GM18870 (cell line): ENCODE results near the gene SBF2.
"Not testable (repeated sequence)": the region's sequence is repeated elsewhere in the genome, so short reads cannot be mapped to it uniquely, and the experiment has no call there.

ENCODE experiments used
- ATAC-seq: cut with Tn5 transposase; IDR thresholded peaks from one replicate; pipeline ENCODE4 v1.9.1; 2021; ENCODE audit warnings: moderate library complexity; ENCODE audit not compliant: unreplicated experiment

SBF2 gene

DNA sequence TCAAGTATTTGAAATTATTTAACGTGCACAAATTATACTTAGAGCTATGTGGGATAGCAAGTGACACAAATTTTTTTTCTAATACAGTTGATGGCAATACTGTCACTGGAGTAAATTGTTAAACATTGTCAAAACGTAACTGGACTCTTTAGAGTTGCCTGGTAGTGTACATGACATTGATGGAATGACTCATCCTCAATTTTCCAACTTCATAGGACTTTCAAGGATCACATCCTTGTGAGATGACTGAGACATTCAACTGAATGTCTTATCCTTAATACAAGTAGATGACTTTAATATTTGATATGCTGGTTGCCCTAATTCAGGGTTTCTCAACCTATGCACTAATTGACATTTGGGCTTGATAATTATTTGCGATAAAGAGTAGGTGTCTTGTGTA is 320.1 kb downstream of the SBF2 start:
- ATAC-seq, result no peak

DNA sequence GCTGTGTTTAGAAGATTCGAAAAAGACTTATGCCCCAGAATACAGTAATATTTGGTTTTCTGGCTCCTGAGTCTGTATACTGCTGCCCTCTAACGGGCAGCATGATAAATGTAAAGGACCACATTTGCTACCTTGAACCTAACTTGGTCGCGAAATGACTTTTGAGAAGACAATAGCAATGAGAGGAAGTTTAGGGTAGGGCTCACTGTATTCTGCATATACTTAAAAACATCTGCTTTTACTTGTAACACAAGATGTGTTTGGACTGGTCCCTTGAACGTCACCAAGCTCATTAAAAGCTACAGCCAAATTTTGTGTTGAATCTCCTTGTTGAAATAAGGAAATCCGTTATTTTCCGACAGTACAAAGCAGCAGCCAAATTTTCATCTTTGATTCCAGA is 321.0 kb downstream of the SBF2 start:
- ATAC-seq, result no peak

DNA sequence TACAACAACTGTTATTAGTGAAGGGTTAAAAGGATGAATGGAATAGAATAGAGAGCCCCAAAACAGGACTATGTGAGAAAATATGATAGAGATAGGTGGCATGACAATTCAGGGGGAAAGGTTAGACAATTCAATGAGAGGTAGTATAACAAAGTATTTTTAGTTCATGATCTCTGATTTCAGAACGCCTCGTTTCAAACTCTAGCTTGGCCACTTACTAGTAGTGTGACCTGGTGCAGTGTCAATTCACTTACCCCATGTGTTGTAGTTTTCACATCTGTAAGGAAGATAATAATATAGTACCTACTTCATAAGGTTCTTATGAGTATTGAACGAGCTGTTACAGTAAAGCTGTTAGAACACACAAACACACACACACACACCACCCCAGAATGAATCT is 322.1 kb downstream of the SBF2 start:
- no peak for ATAC-seq

DNA sequence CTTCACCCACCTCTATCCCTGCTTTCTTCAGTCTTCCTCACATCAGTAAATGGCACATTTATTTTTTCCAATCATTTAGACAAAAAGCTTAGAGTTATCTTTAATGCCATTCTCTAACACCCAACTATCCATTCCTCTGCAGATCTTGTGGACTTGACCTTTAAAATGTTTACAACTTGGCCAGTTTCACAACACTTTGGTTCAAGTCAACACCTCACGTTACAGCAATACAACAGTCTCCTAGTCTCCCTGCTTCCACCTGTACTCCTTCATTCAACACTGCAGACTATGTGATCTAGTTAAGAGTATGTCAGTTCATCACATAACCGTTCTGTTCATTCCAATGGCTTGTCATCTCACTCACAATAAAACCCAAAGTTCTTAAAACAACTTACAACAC is 325.0 kb downstream of the SBF2 start:
- ATAC-seq, result no peak

DNA sequence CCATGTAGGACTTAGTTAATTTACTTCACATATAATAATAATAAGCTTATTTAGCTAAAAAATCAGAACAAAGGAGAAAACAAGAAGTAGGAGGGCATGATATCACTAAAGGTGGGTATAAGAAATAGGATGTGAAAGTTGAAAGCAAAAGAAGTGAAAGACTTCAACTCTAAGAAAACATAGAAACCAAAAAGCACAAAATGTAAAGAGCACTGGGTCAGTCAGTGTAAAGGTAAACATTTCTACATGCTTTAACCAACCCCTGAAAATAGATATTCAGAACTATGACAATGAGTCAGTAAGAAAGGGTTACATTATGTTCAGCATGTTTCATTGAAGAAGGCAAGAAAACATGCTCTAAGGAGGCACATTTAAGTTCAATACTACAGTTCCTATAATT is 331.3 kb downstream of the SBF2 start:
- ATAC-seq, result peak; percentile 98

DNA sequence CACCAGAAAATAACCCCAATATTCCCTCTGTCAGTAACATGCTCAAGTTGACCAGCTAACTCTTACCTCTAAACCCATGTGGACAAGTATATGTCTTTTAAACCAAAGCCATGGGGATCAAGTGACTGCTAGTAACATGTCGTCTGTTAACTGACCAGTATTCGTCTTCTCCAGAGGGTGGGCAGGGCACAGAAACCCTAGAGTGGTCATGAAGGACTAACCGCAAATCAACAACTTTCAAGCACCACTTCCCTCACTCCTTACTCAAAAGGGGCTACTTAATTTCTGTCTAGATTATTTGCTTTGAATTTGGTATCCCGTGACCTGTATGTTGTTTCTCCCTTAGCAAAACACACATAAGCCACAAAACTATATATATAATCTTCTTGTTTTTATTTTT is 336.9 kb downstream of the SBF2 start:
- no peak for ATAC-seq

DNA sequence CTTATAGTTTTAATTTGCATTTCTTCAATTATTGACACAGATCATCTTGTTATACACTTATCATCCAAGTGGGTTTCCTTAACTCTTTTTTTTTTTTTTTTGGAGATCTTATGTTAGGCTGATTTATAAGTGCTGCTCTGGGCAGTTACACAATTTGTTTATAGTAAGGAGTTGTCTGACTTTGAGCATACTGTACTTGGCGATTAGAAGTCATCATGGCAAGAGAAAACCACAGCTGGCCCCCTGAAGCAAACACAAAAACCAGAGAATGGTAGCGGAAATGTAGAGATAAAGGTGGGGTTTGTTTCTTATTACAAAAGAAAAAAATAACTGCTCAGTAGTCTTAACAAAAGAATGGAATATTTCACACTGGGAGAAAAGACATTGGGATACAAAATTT is 337.5 kb downstream of the SBF2 start:
- no peak for ATAC-seq

DNA sequence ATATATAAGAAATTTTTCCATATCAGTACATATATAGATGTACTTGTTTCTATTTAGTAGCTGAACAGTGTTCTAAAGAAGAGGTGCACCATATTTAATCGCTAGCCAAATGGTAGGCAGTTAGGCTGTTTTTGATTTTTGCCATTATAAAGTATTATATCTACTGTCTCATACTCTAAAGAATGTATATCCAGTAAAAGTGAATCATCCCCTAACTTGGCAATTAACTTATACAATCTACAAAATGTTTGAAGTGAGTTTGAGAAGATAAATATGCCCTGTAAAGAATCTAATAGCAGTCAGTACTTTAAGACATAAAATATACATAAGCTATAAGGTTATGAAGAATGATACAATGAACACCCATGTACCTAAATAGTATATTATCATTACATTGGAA is 338.6 kb downstream of the SBF2 start:
- ATAC-seq, result no peak

DNA sequence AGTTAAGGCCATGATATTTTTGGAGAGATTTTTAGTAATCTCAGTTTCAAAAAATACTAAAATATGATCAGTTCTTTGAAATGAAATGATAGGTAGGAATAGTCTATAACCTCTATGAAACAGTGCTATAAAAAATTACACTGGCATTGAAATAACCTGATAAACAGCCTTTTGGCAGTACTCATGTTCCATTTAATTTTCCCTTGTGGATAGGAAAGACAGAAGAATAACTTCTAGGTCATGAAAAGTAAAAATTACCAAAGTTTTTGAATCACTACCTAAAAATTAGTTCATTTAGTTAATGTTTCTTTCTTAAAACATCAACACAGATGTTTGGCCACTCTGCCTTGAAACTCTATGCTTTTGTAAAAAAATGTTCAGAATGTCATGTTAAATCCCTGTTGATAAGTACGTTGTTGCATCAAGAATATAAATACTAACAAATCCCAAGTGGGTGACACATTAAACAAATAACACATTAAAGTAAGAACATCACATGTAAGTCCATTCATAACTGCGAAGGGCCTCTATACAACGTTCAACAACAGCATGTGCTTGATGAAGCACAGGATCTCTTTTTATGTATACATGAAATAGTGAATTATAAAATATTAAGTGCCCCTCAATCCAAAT is 339.9 kb downstream of the SBF2 start:
- no peak for ATAC-seq

DNA sequence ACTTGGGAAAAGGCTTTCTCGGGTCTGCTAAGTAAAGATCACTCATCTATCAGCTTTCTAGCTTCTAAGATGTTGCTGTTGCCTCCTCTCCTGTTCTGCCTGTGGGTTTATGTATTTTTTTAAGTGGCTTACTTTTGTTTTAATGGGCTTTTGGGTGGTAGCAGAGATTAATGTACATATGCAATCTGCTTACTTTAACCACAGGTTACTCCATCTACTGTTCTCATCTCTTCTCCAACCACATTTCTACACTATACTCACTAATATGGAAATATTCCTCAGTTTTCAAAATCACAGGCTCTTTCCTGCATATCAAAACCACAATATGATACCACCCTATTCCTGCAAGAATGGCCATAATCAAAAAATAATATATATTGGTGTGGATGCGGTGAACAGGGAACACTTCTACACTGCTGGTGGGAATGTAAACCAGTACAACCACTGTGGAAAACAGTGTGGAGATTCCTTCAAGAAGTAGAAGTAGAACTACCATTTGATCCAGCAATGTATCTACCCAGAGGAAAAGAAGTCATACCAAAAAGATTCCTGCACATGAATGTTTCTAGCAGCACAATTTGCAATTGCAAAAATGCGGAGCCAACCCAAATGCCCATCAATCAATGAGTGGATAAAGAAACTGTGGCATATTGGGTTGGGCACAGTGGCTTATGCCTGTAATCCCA is 341.4 kb downstream of the SBF2 start:
- ATAC-seq, result no peak

DNA sequence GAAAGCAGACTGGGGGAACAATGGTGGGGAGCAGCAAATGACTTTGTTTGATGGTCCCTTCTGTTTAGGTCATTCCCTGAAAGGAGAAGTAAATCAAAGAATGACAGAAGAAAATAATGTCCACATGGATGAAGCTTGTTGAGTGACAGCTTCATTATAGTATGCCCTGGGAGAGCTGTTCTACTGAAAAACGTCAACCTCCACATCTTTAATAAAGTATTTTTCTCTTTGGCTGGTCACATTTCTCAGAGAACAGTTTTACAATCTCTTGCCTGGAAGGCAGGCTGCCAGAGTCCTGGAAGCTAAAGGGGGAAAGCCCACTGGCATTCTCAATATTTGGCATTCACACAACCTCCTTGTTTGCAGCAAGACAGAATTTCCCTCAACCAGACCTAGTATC is 342.2 kb downstream of the SBF2 start:
- ATAC-seq, result no peak

DNA sequence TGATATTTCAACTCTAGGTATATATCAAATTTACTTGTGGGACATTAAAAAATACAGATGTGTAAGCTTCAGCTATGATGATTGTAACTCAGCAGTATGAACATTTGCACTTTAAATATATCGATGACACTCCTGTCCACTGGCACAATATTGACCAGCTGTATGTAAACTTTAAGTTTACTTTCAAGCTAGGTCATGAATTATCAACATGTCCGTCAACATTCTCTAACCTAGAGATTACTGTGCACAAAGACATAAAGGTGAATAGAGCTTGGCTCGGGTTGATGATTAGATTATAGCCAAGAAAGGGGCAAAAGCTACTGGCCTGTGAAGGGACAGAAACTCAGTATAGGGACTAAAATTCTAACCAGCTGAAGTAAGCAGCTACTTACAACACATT is 343.6 kb downstream of the SBF2 start:
- no peak for ATAC-seq

DNA sequence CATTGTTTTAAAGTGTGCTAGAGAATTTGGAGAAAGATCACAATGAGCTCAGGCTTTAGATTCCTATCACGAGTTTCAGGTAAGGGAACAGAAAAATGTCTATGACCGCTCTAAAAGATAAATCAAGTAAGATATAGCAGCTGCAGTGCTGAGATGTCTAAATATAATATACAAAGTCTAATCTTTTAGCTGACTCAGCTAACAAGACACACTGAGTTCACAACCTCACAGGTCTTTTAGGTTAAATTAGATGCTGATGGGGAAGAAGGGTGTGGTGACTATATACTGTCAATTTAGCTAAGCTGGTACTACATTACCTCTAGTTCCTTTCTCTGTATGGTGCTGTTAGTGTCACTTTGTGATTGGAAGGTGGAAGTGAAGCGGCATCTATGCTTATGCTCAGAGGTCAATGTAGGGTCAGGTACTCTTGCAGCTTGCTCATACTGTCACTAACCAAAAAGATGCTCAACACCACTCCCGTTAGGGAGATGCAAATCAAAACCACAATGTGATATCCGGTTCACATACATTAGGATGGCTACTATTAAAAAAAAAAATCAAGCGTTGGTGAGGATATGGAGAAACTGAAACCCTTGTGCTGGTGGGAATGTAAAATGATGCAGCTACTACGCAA is 346.7 kb downstream of the SBF2 start:
- no peak for ATAC-seq

DNA sequence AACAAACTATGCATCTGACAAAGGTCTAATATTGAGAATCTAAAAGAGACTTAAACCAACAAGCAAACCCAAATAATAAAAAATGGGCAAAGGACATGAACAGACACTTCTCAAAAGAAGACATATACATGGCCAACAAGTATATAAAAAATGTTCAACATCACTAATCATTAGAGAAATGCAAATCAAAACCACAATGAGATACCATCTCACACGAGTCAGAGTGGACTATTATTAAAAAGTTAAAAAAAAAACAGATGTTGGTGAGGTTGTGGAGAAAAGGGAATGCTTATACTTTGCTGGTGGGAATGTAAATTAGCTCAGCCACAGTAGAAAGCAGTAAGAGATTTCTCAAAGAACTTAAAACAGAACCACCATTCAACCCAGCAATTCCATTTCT is 348.3 kb downstream of the SBF2 start:
- ATAC-seq, result not testable (repeated sequence)

DNA sequence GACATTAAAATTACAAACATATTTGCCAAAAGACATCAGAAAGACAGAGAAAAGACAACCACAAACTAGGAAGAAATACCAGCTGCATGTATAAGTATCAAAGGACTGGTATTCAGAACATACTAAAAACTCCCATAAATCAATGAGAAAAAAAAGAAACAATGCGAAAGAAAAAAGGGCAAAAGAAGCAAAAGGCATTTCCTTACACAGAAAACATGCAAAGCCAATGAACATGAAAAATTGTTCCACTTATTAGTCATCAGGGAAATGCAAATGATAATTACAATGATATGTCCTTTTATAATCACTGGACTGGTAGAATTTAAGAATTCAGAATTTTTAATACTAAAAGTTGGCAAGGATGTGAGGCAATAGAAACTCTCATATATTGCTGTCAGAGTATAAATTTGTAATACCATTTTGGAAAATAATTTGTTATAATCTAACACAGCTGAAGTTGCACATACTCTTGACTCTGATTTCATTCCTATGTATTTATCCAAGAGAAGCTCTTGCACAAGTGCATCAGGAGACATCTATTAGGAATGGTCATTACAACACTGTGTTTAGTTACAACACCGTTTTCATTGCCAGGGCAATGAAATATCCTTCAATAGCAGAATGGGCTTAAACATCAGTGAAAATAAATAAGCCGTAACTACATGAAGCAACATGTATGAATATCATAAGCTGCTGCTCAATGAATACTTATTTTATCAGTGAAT is 350.5 kb downstream of the SBF2 start:
- no peak for ATAC-seq

DNA sequence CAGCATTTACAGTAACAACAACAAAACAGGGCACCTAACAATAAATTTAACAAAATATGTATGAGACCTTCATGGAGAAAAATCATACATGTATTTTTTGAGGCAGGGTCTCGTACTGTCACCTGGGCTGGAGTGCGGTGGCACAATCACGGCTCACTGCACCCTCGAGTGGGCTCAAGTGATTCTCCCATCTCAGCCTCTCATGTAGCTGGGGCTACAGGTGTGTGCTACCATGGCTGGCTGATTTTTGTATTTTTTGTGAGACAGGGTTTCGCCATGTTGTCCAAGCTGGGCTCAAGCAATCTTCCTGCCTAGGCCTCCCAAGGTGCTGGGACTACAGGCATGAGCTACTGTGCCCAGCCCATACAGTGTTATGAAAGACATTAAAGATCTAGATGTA is 352.0 kb downstream of the SBF2 start:
- ATAC-seq, result no peak

DNA sequence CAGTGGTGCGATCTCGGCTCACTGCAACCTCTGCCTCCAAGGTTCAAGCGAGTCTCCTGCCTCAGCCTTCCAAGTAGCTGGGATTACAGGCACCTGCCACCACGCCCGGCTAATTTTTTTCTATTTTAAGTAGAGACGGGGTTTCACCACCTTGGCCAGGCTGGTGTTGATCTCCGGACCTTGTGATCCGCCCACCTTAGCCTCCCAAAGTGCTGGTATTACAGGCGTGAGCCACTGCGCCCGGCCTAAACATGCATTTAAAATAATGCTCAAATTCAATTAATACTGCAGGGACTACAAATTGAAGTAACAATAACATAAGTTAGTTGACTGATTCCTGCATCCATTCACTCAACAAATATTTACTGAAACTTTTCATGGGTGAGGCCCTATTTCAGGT is 354.9 kb downstream of the SBF2 start:
- not testable (repeated sequence) for ATAC-seq

DNA sequence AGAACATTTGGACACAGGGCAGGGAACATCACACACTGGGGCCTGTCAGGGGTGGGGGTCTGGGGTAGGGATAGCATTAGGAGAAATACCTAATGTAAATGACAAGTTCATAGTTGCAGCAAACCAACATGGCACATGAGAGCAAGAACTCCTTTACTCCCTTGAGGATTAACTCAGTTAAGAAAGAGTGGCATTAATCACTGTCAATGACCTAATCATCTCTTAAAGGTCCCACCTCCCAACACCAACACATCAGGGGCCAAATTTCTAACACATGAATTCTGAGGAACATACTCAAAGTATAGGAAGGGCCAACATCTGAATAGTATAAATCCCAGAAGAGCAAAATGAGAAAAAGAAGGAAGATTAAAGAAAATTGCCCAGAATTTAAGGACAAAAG is 357.3 kb downstream of the SBF2 start:
- ATAC-seq, result no peak

DNA sequence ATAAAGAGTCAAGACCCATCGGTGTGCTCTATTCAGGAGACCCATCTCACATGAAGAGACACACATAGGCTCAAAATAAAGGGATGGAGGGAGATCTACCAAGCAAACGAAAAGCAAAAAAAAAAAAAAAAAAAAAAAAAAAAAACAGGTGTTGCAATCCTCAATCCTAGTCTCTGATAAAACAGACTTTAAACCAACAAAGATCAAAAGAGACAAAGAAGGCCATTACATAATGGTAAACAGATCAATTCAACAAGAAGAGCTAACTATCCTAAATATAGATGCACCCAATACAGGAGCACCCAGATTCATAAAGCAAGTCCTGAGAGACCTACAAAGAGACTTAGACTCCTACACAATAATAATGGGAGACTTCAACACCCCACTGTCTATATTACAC is 361.2 kb downstream of the SBF2 start:
- not testable (repeated sequence) for ATAC-seq

DNA sequence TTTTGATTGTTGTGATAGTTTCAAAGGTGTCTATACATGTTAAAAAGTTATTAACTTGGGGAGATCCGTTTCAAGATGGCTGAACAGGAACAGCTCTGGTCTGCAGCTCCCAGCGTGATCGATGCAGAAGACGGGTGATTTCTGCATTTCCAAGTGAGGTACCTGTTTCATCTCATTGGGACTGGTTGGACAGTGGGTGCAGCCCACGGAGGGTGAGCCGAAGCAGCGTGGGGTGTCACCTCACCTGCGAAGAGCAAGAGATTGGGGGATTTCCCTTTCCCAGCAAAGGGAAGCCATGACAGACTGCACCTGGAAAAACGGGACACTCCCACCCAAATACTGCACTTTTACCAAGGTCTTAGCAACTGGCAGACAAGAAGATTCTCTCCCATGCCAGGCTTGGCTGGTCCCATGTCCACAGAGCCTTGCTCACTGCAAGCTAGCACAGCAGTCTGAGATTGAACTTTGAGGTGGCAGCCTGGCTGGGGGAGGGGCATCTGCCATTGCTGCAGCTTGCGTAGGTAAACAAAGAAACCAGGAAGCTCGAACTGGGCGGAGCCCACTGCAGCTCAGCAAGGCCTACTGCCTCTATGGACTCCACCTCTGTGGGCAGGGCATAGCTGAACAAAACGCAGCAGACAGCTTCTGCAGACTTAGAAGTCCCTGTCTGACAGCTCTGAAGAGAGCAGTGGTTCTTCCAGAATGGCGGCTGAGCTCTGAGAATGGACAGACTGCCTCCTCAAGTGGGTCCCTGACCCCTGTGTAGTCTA is 363.3 kb downstream of the SBF2 start:
- not testable (repeated sequence) for ATAC-seq

DNA sequence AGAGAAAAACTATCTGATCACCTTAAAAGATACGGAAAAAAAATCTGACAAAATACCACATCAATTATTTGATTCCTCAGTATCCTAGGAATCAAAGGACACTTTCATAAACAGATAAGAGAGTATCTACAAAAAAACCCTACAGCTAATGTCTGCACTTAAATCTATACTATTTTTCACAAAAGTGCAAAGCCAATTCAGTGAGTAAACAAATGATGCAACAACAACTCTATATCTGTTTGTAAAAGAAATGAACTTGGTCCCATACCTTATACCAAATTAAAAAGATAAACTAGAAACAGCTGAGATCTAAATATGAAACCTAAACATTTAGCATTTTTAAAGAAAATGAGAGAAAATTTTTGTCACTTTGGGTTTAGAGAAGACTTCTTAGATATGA is 366.3 kb downstream of the SBF2 start:
- ATAC-seq, result no peak
